HepG2 (cell line): ENCODE results near the gene DNMT1. TPM values are rescaled to one million over a fixed set of nuclear protein-coding genes. Genes with fewer than 3 reads are reported as not detected.

ENCODE experiments used
- ATAC-seq: fragments of 200-7000 bp; cut with Tn5 transposase; 3 replicates; pipeline ENCODE4 v1.9.1; 2020; ENCODE audit warnings: mild to moderate bottlenecking, moderate library complexity
- BruUV-seq: library from RNA; stranded (reverse); fragments of 400-500 nt; replicated peaks from 2 replicates; lab custom pipeline; 2021; lab: Mats Ljungman, UMichigan
- CTCF ChIA-PET: fragments of 300-600 bp; formaldehyde crosslinking; extraction: SDS; loops from one replicate; lab custom pipeline; 2021; ENCODE audit warnings: low total read pairs, inconsistent platforms, low intra/inter-chr PET ratio; lab: Yijun Ruan, JAX
- POLR2A ChIA-PET: fragments of 350-600 bp; sonication (Branson Sonifier 250); formaldehyde crosslinking; loops from one replicate; lab custom pipeline; 2020; ENCODE audit warnings: antibody characterized with exemption, inconsistent platforms; lab: Yijun Ruan, JAX
- DNase-seq: peaks from one replicate; pipeline ENCODE4 v3.0.0-alpha.2; 2015; ENCODE audit warnings: low spot score
- FAIRE-seq: peaks from 3 replicates; lab custom pipeline; 2011; peaks lifted over from hg19 to GRCh38; lab: Jason Lieb, UNC
- H2AFZ ChIP-seq: one replicate; pipeline ENCODE4 v1.6.1; 2011; ENCODE audit warnings: low read length, inconsistent platforms
- H3K27ac ChIP-seq: fragments of 300-600 bp; 3 replicates; pipeline ENCODE4 v1.8.0; 2011; ENCODE audit warnings: mixed run types, mild to moderate bottlenecking, mixed read lengths, low read length, inconsistent platforms; ENCODE audit not compliant: insufficient read depth; ENCODE audit errors: extremely low read length
- H3K27me3 ChIP-seq, 2 experiments: fragments of 200-600 bp in 1 of 2; 2 replicates in 1 of 2; 3 replicates in 1 of 2; pipeline versions ENCODE4 v1.6.0 to v1.8.0; 2011; ENCODE audit warnings: low read length in 2 of 2, mild to moderate bottlenecking in 2 of 2, moderate library complexity in 2 of 2, inconsistent platforms in 1 of 2; ENCODE audit not compliant: insufficient read depth in 2 of 2, control insufficient read depth in 1 of 2
- H3K36me3 ChIP-seq, 2 experiments: fragments of 200-600 bp in 1 of 2; replicated peaks in 1 of 2; 2 replicates in 1 of 2; 3 replicates in 1 of 2; pipeline versions ENCODE4 v1.5.1 to v1.8.0; 2011; ENCODE audit warnings: low read length in 2 of 2, inconsistent platforms in 1 of 2; ENCODE audit not compliant: insufficient read depth in 2 of 2, control insufficient read depth in 1 of 2
- H3K4me1 ChIP-seq: 2 replicates; pipeline ENCODE4 v1.5.1; 2012; ENCODE audit warnings: low read length, inconsistent platforms; ENCODE audit not compliant: insufficient read depth
- H3K4me2 ChIP-seq: 2 replicates; pipeline ENCODE4 v1.6.0; 2011; ENCODE audit warnings: low read depth, low read length, inconsistent platforms
- H3K4me3 ChIP-seq, 3 experiments: fragments of 200-600 bp in 1 of 3; sonication (generic), shearing (Covaris generic) in 1 of 3; replicated peaks in 1 of 3; 2 replicates each; pipeline ENCODE4 v1.5.1; 2011 to 2016; ENCODE audit warnings: low read length in 3 of 3, inconsistent platforms in 2 of 3, low read depth in 2 of 3, mild to moderate bottlenecking in 2 of 3, control low read depth in 1 of 3, mixed read lengths in 1 of 3; ENCODE audit not compliant: insufficient read depth in 1 of 3
- H3K79me2 ChIP-seq: one replicate; pipeline ENCODE4 v1.6.1; 2011; ENCODE audit warnings: low read length, inconsistent platforms; ENCODE audit not compliant: insufficient read depth
- H3K9ac ChIP-seq: 2 replicates; pipeline ENCODE4 v1.6.0; 2011; ENCODE audit warnings: mild to moderate bottlenecking, low read depth, low read length, inconsistent platforms; ENCODE audit not compliant: insufficient read depth
- H3K9me3 ChIP-seq: 2 replicates; pipeline ENCODE4 v1.5.1; 2012; ENCODE audit warnings: mild to moderate bottlenecking, low read length
- H4K20me1 ChIP-seq: 2 replicates; pipeline ENCODE4 v1.6.0; 2011; ENCODE audit warnings: inconsistent platforms, mild to moderate bottlenecking, low read length, moderate library complexity; ENCODE audit not compliant: insufficient read depth
- AGO2 ChIP-seq: fragments of 200-400 bp; formaldehyde crosslinking; optimal IDR thresholded peaks from 2 replicates; pipeline ENCODE3; 2017; ENCODE audit warnings: mild to moderate bottlenecking, low read depth, low read length, moderate library complexity
- HMG20A ChIP-seq: IDR thresholded peaks from 2 replicates; pipeline ENCODE4 v1.6.1; 2016; ENCODE audit warnings: borderline replicate concordance
- NR1H2 ChIP-seq: sonication (generic); formaldehyde crosslinking; IDR thresholded peaks from 2 replicates; pipeline ENCODE4 v1.8.1; 2022; ENCODE audit warnings: low read depth, missing genetic modification reagents, borderline replicate concordance
- NR3C1 ChIP-seq: sonication (generic); formaldehyde crosslinking; IDR thresholded peaks from 2 replicates; pipeline ENCODE4 v1.4.0; 2020; ENCODE audit warnings: missing genetic modification reagents
- RBM39 ChIP-seq: fragments of 200-400 bp; formaldehyde crosslinking; IDR thresholded peaks from one replicate; pipeline ENCODE4 v1.6.1; 2018; ENCODE audit warnings: antibody characterized with exemption, mild to moderate bottlenecking, low read depth, low read length; ENCODE audit not compliant: poor library complexity, severe bottlenecking
- SUZ12 ChIP-seq: fragments of 150-350 bp; IDR thresholded peaks from 2 replicates; pipeline ENCODE4 v1.6.1; 2014; ENCODE audit warnings: low read depth, low read length
- TCF7L2 ChIP-seq: IDR thresholded peaks from 2 replicates; pipeline ENCODE4 v1.6.1; 2011; ENCODE audit warnings: mild to moderate bottlenecking, low read depth, low read length, moderate library complexity
- TOE1 ChIP-seq: sonication (generic); formaldehyde crosslinking; IDR thresholded peaks from 2 replicates; pipeline ENCODE4 v1.4.0; 2020; ENCODE audit warnings: mild to moderate bottlenecking, missing genetic modification reagents
- U2AF1 ChIP-seq: fragments of 200-400 bp; formaldehyde crosslinking; optimal IDR thresholded peaks from 2 replicates; pipeline ENCODE3; 2017; ENCODE audit warnings: mild to moderate bottlenecking, low read depth, low read length
- ZNF205 ChIP-seq: IDR thresholded peaks from 2 replicates; pipeline ENCODE4 v1.6.1; 2018; ENCODE audit warnings: missing biosample characterization, missing genetic modification reagents
- ZNF343 ChIP-seq: sonication (generic); formaldehyde crosslinking; IDR thresholded peaks from 2 replicates; pipeline ENCODE4 v1.4.0; 2020; ENCODE audit warnings: mild to moderate bottlenecking, missing genetic modification reagents
- ZNF569 ChIP-seq: sonication (generic); formaldehyde crosslinking; IDR thresholded peaks from 2 replicates; pipeline ENCODE4 v1.5.0; 2020; ENCODE audit warnings: mild to moderate bottlenecking, missing genetic modification reagents, moderate library complexity, borderline replicate concordance
- ZNF589 ChIP-seq: sonication (generic); formaldehyde crosslinking; conservative IDR thresholded peaks from 2 replicates; pipeline ENCODE4 v1.8.0; 2022; ENCODE audit warnings: mild to moderate bottlenecking, moderate library complexity, missing genetic modification reagents
- ZNF75D ChIP-seq: sonication (generic); formaldehyde crosslinking; IDR thresholded peaks from 2 replicates; pipeline ENCODE4 v1.8.1; 2023; ENCODE audit warnings: missing genetic modification reagents, mild to moderate bottlenecking, borderline replicate concordance
- WGBS: methylation state at CpG from one replicate; pipeline ENCODE4 v1.1.6; 2017; ENCODE audit warnings: low lambda C conversion rate; 5-methylcytosine and 5-hydroxymethylcytosine counted together
- in situ Hi-C: cut with HindIII; loops from 2 replicates; pipeline ENCODE4 v1.10.0; 2017; ENCODE audit warnings: low pct_unique_long_range_greater_than_20kb; ENCODE audit not compliant: extremely low pct_ligation_motif_present
- intact Hi-C: fragments of 100-400 bp; cut with micrococcal nuclease; formaldehyde crosslinking; loops from one replicate; pipeline ENCODE4 v1.10.0; 2022; ENCODE audit not compliant: unreplicated experiment
- polyA plus RNA-seq, 8 experiments: library from polyadenylated mRNA; depleted of rRNA in 3 of 8; stranded (reverse) in 7 of 8; unstranded in 1 of 8; fragments of >200 nt; fragmentation: Illumina TruSeq in 4 of 8; extraction: Trizol in 4 of 8; gene quantifications; 2 replicates each; pipeline versions ENCODE4 v1.2.1 to v1.2.3, GENCODE V29; 2011 to 2016; ENCODE audit warnings: low read depth in 4 of 8, missing spikeins in 1 of 8, mixed read lengths in 1 of 8; ENCODE audit not compliant: insufficient read depth in 1 of 8
- total RNA-seq, 5 experiments: library from RNA; depleted of rRNA; stranded (reverse); fragments of >200 nt; fragmentation: Illumina TruSeq; extraction: Trizol; gene quantifications; 2 replicates each; pipeline ENCODE4 v1.2.3, GENCODE V29; 2016; ENCODE audit warnings: low read depth in 1 of 5
- TF ChIP-seq, protein P1 (sequence below): IDR thresholded peaks from 2 replicates; pipeline ENCODE4 v1.6.1; 2016; ENCODE audit warnings: mild to moderate bottlenecking, missing biosample characterization, missing genetic modification reagents
- TF ChIP-seq, protein P2 (sequence below): sonication (generic); formaldehyde crosslinking; IDR thresholded peaks from 2 replicates; pipeline ENCODE4 v1.5.0; 2020; ENCODE audit warnings: mild to moderate bottlenecking, missing genetic modification reagents
- TF ChIP-seq, protein P3 (sequence below): sonication (generic); formaldehyde crosslinking; conservative IDR thresholded peaks from 2 replicates; pipeline ENCODE4 v1.4.0; 2020; ENCODE audit warnings: missing genetic modification reagents
- TF ChIP-seq, protein P4 (sequence below): sonication (generic); formaldehyde crosslinking; IDR thresholded peaks from 2 replicates; pipeline ENCODE4 v1.5.1; 2020; ENCODE audit warnings: mild to moderate bottlenecking, missing genetic modification reagents

Gene DNMT1
- total and polyA plus RNA-seq, 2 of the 13 experiments (the other 11 are each of a cell fraction or from before 2014, with no cell fraction given), result 31.2 to 91.1 TPM

DNA sequence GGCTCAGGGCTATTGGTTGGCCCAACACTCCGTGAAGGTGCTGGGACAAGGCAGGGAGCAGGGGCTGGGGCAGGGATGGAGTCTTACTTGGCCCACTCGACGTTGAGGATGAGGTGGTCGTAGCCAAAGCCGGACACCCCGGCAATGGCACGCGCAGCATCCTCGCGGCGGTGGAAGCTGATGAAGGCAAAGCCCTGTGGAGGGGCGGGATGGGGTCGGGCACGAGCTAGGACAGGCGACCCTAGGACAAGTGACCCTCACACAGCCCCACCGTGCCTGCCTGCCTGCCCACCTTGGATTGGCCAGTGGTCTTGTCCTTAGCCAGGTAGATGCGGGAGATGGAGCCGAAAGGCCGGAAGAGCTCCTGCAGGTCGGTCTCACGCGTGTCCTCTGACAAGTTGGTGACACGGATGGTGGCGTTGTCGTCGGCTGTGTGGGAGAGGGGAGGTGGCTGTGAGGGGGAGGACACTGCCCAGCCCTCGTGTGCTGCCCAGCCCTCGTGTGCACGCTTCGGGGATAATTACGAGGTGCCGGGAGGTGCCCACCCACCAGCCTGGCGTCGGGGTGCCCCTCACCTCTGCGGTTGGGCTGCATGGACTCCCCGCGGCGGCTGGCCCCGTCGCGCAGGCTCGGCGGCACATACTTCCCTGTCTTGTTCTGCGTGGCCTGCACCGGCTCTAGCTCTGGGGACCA is 79.2 kb downstream of the DNMT1 start:
- intact Hi-C loops, result no loop called here
- no peak for DNase-seq
- H3K27ac ChIP-seq, result no peak overlapping the region
- 98% methylated on average over 31 of the region's 45 CpGs for WGBS
- CTCF ChIA-PET, result no interaction called here
- H3K79me2 ChIP-seq, result peaks cover 14% of the 10 kb centered on the region
- in situ Hi-C loops, result no loop called here
- H3K4me1 ChIP-seq, result peaks cover 24% of the 10 kb centered on the region
- peaks cover 13% of the 10 kb centered on the region; the same call in 1 of the 2 replicates for H4K20me1 ChIP-seq
- no peak overlapping the region for H3K4me3 ChIP-seq
- no peak overlapping the region for H3K9ac ChIP-seq
- H3K4me2 ChIP-seq, result no peak overlapping the region
- peak; percentile 1; the same call in 2 of the 3 replicates for ATAC-seq
- no peaks in the 10 kb centered on the region for H3K9me3 ChIP-seq
- H3K27me3 ChIP-seq, result no peaks in the 10 kb centered on the region; a peak in 1 of 5 replicates
- H3K36me3 ChIP-seq, result peaks cover 24 to 43% of the 10 kb centered on the region in 2 experiments
- POLR2A ChIA-PET, result interaction anchor here (2.4 kb wide), 1 partner anchor 9 kb away, joined by 10 read pairs; the partner anchor contains the start of gene PPAN
- BruUV-seq, result no TSS peak
- no peak overlapping the region for H2AFZ ChIP-seq
- no peak for FAIRE-seq
- no peak for TF ChIP-seq TCF7L2
- no peak for TF ChIP-seq U2AF1
- TF ChIP-seq AGO2, result peak; percentile 95
- TF ChIP-seq, protein P1, sequence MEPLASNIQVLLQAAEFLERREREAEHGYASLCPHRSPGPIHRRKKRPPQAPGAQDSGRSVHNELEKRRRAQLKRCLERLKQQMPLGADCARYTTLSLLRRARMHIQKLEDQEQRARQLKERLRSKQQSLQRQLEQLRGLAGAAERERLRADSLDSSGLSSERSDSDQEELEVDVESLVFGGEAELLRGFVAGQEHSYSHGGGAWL, result no peak
- TF ChIP-seq ZNF343 (CRISPR knock-in tag), result no peak
- TF ChIP-seq ZNF569 (CRISPR knock-in tag), result no peak
- no peak for TF ChIP-seq TOE1 (CRISPR knock-in tag)
- no peak for TF ChIP-seq SUZ12
- TF ChIP-seq RBM39, result no peak
- TF ChIP-seq ZNF589 (CRISPR knock-in tag), result 0 out of 2 replicates have a peak, but pooled peaks have one; percentile 42
- no peak for TF ChIP-seq ZNF205 (CRISPR knock-in tag)
- no peak for TF ChIP-seq NR3C1 (CRISPR knock-in tag)
- no peak for TF ChIP-seq HMG20A (CRISPR knock-in tag)
- TF ChIP-seq, protein P2, sequence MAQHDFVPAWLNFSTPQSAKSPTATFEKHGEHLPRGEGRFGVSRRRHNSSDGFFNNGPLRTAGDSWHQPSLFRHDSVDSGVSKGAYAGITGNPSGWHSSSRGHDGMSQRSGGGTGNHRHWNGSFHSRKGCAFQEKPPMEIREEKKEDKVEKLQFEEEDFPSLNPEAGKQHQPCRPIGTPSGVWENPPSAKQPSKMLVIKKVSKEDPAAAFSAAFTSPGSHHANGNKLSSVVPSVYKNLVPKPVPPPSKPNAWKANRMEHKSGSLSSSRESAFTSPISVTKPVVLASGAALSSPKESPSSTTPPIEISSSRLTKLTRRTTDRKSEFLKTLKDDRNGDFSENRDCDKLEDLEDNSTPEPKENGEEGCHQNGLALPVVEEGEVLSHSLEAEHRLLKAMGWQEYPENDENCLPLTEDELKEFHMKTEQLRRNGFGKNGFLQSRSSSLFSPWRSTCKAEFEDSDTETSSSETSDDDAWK (CRISPR knock-in tag), result no peak
- TF ChIP-seq, protein P3, sequence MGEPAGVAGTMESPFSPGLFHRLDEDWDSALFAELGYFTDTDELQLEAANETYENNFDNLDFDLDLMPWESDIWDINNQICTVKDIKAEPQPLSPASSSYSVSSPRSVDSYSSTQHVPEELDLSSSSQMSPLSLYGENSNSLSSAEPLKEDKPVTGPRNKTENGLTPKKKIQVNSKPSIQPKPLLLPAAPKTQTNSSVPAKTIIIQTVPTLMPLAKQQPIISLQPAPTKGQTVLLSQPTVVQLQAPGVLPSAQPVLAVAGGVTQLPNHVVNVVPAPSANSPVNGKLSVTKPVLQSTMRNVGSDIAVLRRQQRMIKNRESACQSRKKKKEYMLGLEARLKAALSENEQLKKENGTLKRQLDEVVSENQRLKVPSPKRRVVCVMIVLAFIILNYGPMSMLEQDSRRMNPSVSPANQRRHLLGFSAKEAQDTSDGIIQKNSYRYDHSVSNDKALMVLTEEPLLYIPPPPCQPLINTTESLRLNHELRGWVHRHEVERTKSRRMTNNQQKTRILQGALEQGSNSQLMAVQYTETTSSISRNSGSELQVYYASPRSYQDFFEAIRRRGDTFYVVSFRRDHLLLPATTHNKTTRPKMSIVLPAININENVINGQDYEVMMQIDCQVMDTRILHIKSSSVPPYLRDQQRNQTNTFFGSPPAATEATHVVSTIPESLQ (CRISPR knock-in tag), result no peak
- TF ChIP-seq NR1H2 (CRISPR knock-in tag), result no peak
- no peak for TF ChIP-seq ZNF75D (CRISPR knock-in tag)
- TF ChIP-seq, protein P4, sequence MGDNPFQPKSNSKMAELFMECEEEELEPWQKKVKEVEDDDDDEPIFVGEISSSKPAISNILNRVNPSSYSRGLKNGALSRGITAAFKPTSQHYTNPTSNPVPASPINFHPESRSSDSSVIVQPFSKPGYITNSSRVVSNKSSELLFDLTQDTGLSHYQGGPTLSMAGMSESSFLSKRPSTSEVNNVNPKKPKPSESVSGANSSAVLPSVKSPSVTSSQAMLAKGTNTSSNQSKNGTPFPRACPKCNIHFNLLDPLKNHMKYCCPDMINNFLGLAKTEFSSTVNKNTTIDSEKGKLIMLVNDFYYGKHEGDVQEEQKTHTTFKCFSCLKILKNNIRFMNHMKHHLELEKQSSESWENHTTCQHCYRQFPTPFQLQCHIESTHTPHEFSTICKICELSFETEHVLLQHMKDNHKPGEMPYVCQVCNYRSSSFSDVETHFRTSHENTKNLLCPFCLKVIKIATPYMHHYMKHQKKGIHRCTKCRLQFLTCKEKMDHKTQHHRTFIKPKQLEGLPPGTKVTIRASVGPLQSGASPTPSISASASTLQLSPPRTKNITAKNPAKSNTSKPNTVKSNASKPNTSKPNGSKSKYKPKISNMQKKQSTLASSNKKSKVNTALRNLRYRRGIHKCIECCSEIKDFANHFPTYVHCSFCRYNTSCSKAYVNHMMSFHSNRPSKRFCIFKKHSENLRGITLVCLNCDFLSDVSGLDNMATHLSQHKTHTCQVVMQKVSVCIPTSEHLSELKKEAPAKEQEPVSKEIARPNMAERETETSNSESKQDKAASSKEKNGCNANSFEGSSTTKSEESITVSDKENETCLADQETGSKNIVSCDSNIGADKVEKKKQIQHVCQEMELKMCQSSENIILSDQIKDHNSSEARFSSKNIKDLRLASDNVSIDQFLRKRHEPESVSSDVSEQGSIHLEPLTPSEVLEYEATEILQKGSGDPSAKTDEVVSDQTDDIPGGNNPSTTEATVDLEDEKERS (CRISPR knock-in tag), result no peak
